Myocyte (in vitro differentiated cells): ENCODE measurements around the gene CLINT1. TPM values are rescaled to one million over a fixed set of nuclear protein-coding genes. Genes with fewer than 3 reads are reported as not detected.
A peak's percentile ranks its signal among the peaks of the same experiment; 100 is the strongest.
"Not testable (repeated sequence)": the region's sequence is repeated elsewhere in the genome, so short reads cannot be mapped to it uniquely, and the experiment has no call there.

Experiments
- DNase-seq: peaks from one replicate; pipeline ENCODE4 v3.0.0-alpha.2; 2012; ENCODE audit warnings: low read depth
- total RNA-seq: library from RNA; depleted of rRNA; stranded (reverse); fragments of >200 nt; gene quantifications from 2 replicates; pipeline ENCODE4 v1.2.3, GENCODE V29; 2014

Gene CLINT1
- total RNA-seq, 1 donor from 2014 or later: 69.9 TPM

DNA sequence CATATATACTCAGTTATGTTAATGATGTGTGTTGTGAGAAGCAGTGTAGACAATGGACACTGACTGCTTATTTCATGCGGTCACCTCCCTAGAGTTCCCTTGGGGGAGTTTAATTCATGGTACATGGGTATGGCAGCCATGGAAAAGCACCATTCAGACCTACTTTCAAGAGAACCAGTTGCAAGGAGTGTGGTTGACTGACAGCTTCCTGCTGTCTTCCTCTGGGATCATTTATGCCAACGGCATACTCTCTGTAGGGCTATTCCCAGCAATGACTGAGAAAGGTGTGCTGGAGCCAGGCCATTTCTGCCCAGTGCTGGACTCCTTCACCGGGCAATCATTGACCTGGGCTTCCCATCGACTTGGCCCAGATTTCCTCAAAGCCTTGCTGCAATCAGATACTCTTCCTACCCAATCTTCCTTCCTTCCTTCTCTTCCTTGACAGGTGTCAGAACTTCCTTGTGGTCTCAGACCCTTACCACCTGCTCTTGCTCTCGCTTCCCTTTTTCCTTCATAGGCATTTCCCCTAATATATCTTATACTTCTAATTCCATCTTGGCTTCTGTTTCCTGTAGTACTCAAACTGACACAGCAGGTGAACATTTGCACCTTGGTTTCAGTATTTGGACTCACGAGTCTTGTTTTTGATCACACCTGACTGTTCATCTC, 3.4 kb upstream of the CLINT1 start:
- no peak for DNase-seq

- no peak for DNase-seq
These were observed 2.2 kb upstream of the CLINT1 start for GRCh38 chr5:157860898-157861890.

- no peak for DNase-seq
These were observed 256 bp upstream of the CLINT1 start for GRCh38 chr5:157859227-157859575.

- DNase-seq: peak; percentile 24
These were observed 974 bp downstream of the CLINT1 start for GRCh38 chr5:157857816-157858526.

GRCh38 chr5:157855404-157855994, 3.4 kb downstream of the CLINT1 start:
- DNase-seq: peak; percentile 43

DNA sequence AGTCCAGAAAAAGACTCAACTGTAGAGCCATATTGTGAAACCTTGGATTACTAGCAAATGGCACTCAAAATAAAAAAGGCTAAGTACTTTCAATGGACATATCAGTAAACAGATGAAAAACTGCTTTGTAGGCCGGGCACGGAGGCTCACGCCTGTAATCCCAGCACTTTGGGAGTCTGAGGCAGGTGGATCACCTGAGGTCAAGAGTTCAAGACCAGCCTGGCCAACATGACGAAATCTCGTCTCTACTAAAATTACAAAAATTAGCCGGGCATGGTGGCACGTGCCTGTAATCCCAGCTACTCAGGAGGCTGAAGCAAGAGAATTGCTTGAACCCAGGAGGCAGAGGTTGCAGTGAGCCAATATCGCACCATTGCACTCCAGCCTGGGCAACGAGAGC, 5.6 kb downstream of the CLINT1 start:
- DNase-seq: not testable (repeated sequence)

GRCh38 chr5:157845914-157846598, 12.9 kb downstream of the CLINT1 start:
- DNase-seq: no peak

GRCh38 chr5:157842787-157843186, 16.2 kb downstream of the CLINT1 start:
- no peak for DNase-seq

GRCh38 chr5:157842185-157842584, 16.8 kb downstream of the CLINT1 start:
- no peak for DNase-seq

DNA sequence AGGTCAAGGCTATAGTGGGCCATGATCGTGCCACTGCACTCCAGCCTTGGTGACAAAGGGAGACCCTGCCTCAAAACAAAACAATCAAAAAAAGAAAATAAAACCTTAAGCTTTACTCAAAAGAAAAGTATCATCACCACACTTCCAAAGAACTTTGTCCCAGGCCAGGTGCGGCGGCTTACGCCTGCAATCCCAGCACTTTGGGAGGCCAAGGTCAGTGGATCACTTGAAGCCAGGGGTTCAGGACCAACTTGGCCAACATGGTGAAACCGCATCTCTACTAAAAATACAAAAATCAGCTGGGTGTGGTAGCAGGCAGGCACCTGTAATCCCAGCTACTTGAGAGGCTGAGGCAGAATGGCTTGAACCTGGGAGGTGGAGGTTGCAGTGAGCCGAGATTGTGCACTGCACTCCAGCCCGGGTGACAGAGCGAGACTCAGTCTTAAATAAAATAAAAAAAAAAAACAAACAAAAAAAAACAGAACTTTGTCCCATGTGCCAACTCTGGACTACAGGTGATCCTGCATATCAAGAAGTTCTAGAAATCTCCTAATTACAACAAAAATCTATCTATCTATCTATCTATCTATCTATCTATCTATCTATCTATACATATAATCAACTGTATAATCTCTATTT, 19.7 kb downstream of the CLINT1 start:
- DNase-seq: no peak

- DNase-seq: no peak
These were observed 22.7 kb downstream of the CLINT1 start for GRCh38 chr5:157836121-157836753.

GRCh38 chr5:157835041-157835440, 23.9 kb downstream of the CLINT1 start:
- DNase-seq: no peak

DNA sequence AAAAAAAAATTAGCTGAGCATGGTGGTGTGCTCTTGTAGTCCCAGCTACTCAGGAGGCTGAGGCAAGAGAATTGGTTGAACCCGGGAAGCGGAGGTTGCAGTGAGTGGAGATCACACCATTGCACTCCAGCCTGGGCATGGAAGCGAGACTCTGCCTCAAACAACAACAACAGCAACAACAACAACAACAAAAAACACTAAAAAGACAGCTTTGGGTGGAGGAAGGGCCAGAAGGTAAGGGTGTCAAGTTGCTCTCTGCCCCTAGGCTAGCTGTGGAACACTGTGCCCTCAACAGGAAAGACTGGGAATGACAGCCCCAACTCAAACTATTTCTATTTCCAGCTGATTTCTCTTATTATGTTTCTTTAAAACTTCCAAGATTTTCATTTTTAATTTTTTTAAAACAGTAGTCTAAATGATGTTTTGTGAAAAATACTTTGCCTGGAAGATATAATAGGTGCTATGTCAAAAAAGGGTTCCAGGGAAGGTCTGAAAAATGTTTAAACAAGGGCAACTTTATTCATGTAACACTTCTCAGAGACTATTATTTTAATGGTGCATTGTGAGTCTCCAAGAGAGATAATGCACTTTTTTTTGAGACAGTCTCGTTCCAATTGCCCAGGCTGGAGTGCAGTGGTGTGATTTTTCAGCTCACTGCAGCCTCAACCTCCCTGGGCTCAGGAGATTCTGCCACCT, 29.9 kb downstream of the CLINT1 start:
- DNase-seq: no peak

DNA sequence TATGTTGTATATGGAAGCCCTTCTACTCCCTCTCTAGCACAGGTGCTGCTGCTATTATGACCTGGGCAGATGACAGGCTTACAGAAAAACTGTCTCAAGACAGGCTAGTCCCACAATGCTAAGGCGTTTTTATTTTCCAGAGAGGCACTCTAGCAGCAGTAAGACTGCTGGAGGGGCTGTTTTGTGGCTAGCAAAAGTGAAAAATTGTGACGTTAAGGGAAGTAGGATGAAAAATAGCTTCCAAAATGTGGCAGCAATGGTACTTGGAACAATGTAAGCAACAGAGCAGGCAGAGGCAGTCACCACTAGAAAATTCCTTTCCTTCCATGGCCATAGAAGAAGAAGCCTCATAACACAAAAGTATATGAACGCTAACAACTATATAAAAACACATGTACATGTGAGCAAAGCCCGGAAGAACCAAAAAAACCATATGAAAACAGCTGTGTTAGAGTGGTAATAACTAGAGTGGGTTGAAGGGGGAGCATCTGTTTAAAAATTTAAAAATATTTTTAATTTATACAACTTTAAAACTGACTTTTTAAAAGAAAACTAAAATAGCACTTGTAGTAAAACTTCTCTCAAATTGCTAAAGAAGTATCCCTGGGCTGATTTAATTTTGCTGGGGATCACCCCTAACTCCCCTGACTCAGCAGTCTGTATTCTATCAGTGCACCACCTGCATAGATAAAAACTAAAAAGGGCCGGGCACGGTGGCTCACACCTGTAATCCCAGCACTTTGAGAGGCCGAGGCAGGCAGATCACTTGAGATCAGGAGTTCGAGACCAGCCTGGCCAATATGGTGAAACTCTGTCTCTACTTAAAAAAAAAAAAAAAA, 30.6 kb downstream of the CLINT1 start:
- no peak for DNase-seq

DNA sequence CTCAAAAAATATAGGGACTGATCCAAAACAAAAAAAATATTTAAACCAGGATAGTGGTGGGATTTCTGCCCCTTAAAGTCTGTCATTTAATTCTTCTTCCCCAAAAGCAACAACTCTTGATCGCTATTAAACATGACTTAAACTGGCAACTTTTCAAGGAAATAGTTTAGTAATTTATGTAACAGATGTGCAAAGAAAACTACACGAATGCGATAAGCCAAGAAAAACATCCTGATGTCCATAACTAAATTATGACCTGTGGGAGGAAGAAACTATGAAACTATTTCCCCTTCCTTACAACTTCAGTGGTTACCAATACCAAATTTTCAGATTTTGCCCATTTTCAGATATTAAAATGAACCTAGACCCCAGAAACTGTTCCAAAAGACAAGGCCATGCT, 31.5 kb downstream of the CLINT1 start:
- DNase-seq: no peak

DNA sequence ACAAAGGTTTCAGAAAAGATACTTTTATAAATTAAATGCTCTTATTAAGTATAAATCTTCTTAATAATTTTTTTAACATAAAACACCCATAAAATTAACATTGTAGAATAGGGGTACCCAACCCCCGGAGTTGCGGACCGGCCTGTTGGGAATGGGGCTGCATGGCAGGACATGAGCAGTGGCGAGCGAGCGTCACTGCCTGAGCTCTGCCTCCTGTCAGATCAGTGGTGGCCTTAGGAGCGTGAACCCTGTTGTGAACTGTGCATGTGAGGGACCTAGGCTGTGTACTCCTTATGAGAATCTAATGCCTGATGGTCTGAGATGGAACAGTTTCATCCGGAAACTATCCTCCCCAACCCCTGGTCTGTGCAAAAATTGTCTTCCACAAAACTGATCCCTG, 35.3 kb downstream of the CLINT1 start:
- DNase-seq: no peak

GRCh38 chr5:157821822-157822622, 36.9 kb downstream of the CLINT1 start:
- no peak for DNase-seq
